ENCODE data around the gene MAML3. TPM values are rescaled to one million over a fixed set of nuclear protein-coding genes. Genes with fewer than 3 reads are reported as not detected.

Gene MAML3
- total and polyA plus RNA-seq, 2 of the 13 experiments (the other 11 are each of a cell fraction or from before 2014, with no cell fraction given), result 0.05 to 0.13 TPM

GRCh38 chr4:139857021-139857420 lies 297.0 kb downstream of the MAML3 start (continued):
- TF ChIP-seq SOX5 (CRISPR knock-in tag; IDR thresholded peaks at IDR 0.05; ENCODE audit: borderline replicate concordance) (peak; percentile 84; the same call in 1 of the 2 replicates), HMGXB4 (CRISPR knock-in tag; IDR thresholded peaks at IDR 0.05; ENCODE audit: borderline replicate concordance in 1 of 2, low read depth in 1 of 2) (no peak), TBL1XR1 (IDR thresholded peaks at IDR 0.05; ENCODE audit: borderline replicate concordance, low read length, partially characterized antibody) (no peak), EP300 (IDR thresholded peaks at IDR 0.05; ENCODE audit: low read depth in 2 of 2, low read length in 2 of 2) (peak in 1 of 2 experiments; percentile 70; a peak in 2 of 4 replicates), EP300 (CRISPR knock-in tag; IDR thresholded peaks at IDR 0.05; ENCODE audit: borderline replicate concordance) (no peak), ZFP37 (CRISPR knock-in tag; IDR thresholded peaks at IDR 0.05; ENCODE audit: borderline replicate concordance) (0 out of 2 replicates have a peak, but pooled peaks have one; percentile 21), ZFP41 (CRISPR knock-in tag; IDR thresholded peaks at IDR 0.05; ENCODE audit: borderline replicate concordance) (no peak), ZNF784 (CRISPR knock-in tag; IDR thresholded peaks at IDR 0.05; ENCODE audit: borderline replicate concordance) (no peak), PLRG1 (conservative IDR thresholded peaks at IDR 0.05) (no peak), ZMYM3 (CRISPR knock-in tag; IDR thresholded peaks at IDR 0.05) (peak; percentile 65; the same call in 1 of the 2 replicates), RFXANK (CRISPR knock-in tag; IDR thresholded peaks at IDR 0.05) (no peak), SRSF1 (optimal IDR thresholded peaks at IDR 0.05; ENCODE audit: low read depth, low read length) (no peak), NFATC3 (CRISPR knock-in tag; IDR thresholded peaks at IDR 0.05) (no peak), FOXK2 (IDR thresholded peaks at IDR 0.05) (no peak), FOXA1 (IDR thresholded peaks at IDR 0.05) (no peak), FOXA1 (CRISPR knock-in tag; IDR thresholded peaks at IDR 0.05) (peak; percentile 63; the same call in 1 of the 2 replicates), ISL2 (CRISPR knock-in tag; IDR thresholded peaks at IDR 0.05) (peak; percentile 80), MEIS1 (CRISPR knock-in tag; IDR thresholded peaks at IDR 0.05; ENCODE audit: borderline replicate concordance) (no peak), ZNF713 (CRISPR knock-in tag; IDR thresholded peaks at IDR 0.05) (no peak), KLF12 (CRISPR knock-in tag; IDR thresholded peaks at IDR 0.05; ENCODE audit: borderline replicate concordance) (peak; percentile 55; the same call in 1 of the 2 replicates)
- TF ChIP-seq, protein P1, sequence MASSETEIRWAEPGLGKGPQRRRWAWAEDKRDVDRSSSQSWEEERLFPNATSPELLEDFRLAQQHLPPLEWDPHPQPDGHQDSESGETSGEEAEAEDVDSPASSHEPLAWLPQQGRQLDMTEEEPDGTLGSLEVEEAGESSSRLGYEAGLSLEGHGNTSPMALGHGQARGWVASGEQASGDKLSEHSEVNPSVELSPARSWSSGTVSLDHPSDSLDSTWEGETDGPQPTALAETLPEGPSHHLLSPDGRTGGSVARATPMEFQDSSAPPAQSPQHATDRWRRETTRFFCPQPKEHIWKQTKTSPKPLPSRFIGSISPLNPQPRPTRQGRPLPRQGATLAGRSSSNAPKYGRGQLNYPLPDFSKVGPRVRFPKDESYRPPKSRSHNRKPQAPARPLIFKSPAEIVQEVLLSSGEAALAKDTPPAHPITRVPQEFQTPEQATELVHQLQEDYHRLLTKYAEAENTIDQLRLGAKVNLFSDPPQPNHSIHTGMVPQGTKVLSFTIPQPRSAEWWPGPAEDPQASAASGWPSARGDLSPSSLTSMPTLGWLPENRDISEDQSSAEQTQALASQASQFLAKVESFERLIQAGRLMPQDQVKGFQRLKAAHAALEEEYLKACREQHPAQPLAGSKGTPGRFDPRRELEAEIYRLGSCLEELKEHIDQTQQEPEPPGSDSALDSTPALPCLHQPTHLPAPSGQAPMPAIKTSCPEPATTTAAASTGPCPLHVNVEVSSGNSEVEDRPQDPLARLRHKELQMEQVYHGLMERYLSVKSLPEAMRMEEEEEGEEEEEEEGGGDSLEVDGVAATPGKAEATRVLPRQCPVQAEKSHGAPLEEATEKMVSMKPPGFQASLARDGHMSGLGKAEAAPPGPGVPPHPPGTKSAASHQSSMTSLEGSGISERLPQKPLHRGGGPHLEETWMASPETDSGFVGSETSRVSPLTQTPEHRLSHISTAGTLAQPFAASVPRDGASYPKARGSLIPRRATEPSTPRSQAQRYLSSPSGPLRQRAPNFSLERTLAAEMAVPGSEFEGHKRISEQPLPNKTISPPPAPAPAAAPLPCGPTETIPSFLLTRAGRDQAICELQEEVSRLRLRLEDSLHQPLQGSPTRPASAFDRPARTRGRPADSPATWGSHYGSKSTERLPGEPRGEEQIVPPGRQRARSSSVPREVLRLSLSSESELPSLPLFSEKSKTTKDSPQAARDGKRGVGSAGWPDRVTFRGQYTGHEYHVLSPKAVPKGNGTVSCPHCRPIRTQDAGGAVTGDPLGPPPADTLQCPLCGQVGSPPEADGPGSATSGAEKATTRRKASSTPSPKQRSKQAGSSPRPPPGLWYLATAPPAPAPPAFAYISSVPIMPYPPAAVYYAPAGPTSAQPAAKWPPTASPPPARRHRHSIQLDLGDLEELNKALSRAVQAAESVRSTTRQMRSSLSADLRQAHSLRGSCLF (CRISPR knock-in tag; IDR thresholded peaks at IDR 0.05; ENCODE audit: borderline replicate concordance), result no peak
- TF ChIP-seq, protein P2, sequence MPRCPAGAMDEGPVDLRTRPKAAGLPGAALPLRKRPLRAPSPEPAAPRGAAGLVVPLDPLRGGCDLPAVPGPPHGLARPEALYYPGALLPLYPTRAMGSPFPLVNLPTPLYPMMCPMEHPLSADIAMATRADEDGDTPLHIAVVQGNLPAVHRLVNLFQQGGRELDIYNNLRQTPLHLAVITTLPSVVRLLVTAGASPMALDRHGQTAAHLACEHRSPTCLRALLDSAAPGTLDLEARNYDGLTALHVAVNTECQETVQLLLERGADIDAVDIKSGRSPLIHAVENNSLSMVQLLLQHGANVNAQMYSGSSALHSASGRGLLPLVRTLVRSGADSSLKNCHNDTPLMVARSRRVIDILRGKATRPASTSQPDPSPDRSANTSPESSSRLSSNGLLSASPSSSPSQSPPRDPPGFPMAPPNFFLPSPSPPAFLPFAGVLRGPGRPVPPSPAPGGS (CRISPR knock-in tag; IDR thresholded peaks at IDR 0.05), result no peak

All from HepG2 (cell line).